Stomach (tissue), 9 donors: Measurements from ENCODE around the gene RABGAP1L. TPM values are rescaled to one million over a fixed set of nuclear protein-coding genes. Genes with fewer than 3 reads are reported as not detected.
"Not testable (repeated sequence)": the region's sequence is repeated elsewhere in the genome, so short reads cannot be mapped to it uniquely, and the experiment has no call there.

Source experiments
- DNase-seq, 2 donors: peaks; one replicate each; pipeline versions ENCODE4 v3.0.0 to v3.0.0-alpha.2; 2013 to 2019
- H3K27ac ChIP-seq, 5 donors: fragments of 200-600 bp in 4 of 5; sonication (generic) in 4 of 5; one replicate each; pipeline ENCODE4 v1.5.1; 2013 to 2019; ENCODE audit warnings: mild to moderate bottlenecking in 1 of 5, moderate library complexity in 1 of 5
- H3K27me3 ChIP-seq, 3 donors: fragments of 200-600 bp; sonication (generic); one replicate each; pipeline ENCODE4 v1.5.1; 2017 to 2019; ENCODE audit warnings: mixed run types in 1 of 3
- H3K36me3 ChIP-seq, 4 donors: fragments of 200-600 bp; sonication (generic); 1 replicate in 3 of 4; 2 replicates in 1 of 4; pipeline ENCODE4 v1.5.1; 2016 to 2019
- H3K4me1 ChIP-seq, 4 donors: fragments of 200-600 bp; sonication (generic); one replicate each; pipeline ENCODE4 v1.5.1; 2016 to 2019
- H3K4me3 ChIP-seq, 4 donors: fragments of 200-600 bp; sonication (generic) in 3 of 4; one replicate each; pipeline ENCODE4 v1.5.1; 2016 to 2019; ENCODE audit warnings: mild to moderate bottlenecking in 1 of 4
- H3K9me3 ChIP-seq, 4 donors: fragments of 200-600 bp; sonication (generic); one replicate each; pipeline ENCODE4 v1.5.1; 2016 to 2019
- CTCF ChIP-seq, 7 experiments: fragments of 450-650 bp in 4 of 7; fragments of 200-600 bp in 3 of 7; sonication (generic) in 3 of 7; IDR thresholded peaks; one replicate each; pipeline ENCODE4 v1.5.1; 2016 to 2019; ENCODE audit warnings: antibody characterized with exemption in 7 of 7, control low read depth in 2 of 7, mild to moderate bottlenecking in 1 of 7
- EP300 ChIP-seq: sonication (generic); formaldehyde crosslinking; IDR thresholded peaks from one replicate; pipeline ENCODE4 v1.6.1; 2017; ENCODE audit warnings: antibody characterized with exemption
- POLR2A ChIP-seq, 4 donors: fragments of 450-650 bp; IDR thresholded peaks; one replicate each; pipeline ENCODE4 v1.6.1; 2016; ENCODE audit warnings: antibody characterized with exemption in 4 of 4, control low read depth in 2 of 4, mild to moderate bottlenecking in 1 of 4, moderate library complexity in 1 of 4
- POLR2AphosphoS5 ChIP-seq, 3 donors: sonication (generic); formaldehyde crosslinking; IDR thresholded peaks; one replicate each; pipeline ENCODE4 v1.6.1; 2016; ENCODE audit warnings: antibody characterized with exemption in 3 of 3
- WGBS, 5 donors: extraction: QIAGEN DNeasy Blood & Tissue Kit in 3 of 5; methylation state at CpG; one replicate each; pipeline versions ENCODE4 v1.1.5 to v1.1.7; 2013 to 2018; 5-methylcytosine and 5-hydroxymethylcytosine counted together
- intact Hi-C: fragments of 100-400 bp; cut with DNase I; formaldehyde crosslinking; loops from one replicate; pipeline ENCODE4 v1.15.1; 2023; ENCODE audit warnings: low total_unique reads
- polyA plus RNA-seq, 3 donors: library from polyadenylated mRNA; stranded (reverse); fragments of 200-250 nt; gene quantifications; one replicate each; pipeline ENCODE4 v1.2.3, GENCODE V29; 2013
- total RNA-seq, 5 donors: library from RNA; depleted of rRNA; stranded (reverse); fragments of >200 nt; gene quantifications; one replicate each; pipeline versions ENCODE4 v1.1.0 to v1.2.3, GENCODE V29; 2014 to 2016
- donor health status: healthy with polysubstance abuse.
- donor health status: Bipolar disorder and iron deficiency.
- donor health status: healthy.

Gene RABGAP1L
- total and polyA plus RNA-seq, 8 donors: 14.2 to 238 (median 57.9) TPM

- TF ChIP-seq EP300: no peak
- peak in 1 of 7 experiments; percentile 9 for TF ChIP-seq CTCF (IDR thresholded peaks at IDR 0.05)
- peak in 1 of 4 donors; percentile 63 for TF ChIP-seq POLR2A (IDR thresholded peaks at IDR 0.05)
- peak; percentile 82 to 96 (median 89) for TF ChIP-seq POLR2AphosphoS5 (IDR thresholded peaks at IDR 0.05)
- peak within 1 kb of the TSS; percentile 84 to 92 (median 90) for H3K27ac ChIP-seq
- H3K4me3 ChIP-seq: peak within 1 kb of the TSS; percentile 79 to 92 (median 88)
- DNase-seq: peak; percentile 98 to 99
- WGBS, 5 donors: 2 to 3% (median 3%) methylated on average over 41 to 42 of the region's 42 CpGs
- no peaks in the 10 kb centered on the region for H3K27me3 ChIP-seq
- intact Hi-C loops: no loop called here
- H3K4me1 ChIP-seq: peaks cover 0 to 26% (median 15%) of the 10 kb centered on the region in 4 donors
- H3K36me3 ChIP-seq: peaks cover 4 to 18% (median 11%) of the 10 kb centered on the region in 4 donors
- no peaks in the 10 kb centered on the region for H3K9me3 ChIP-seq
These were observed 864.0 kb downstream of the RABGAP1L start, which contains the start of gene MRPS14 for GRCh38 chr1:175023043-175023921. MRPS14 (minus strand) TSS chr1:175023425; CDS start chr1:175023408, 17 bp downstream.

GRCh38 chr1:175023922-175024242 lies 864.6 kb downstream of the RABGAP1L start:
- Histone ChIP-seq H3K27ac (peak overlapping the region; percentile 74 to 92 (median 87)), H3K4me3 (peak overlapping the region; percentile 79 to 92 (median 88)), H3K36me3 (peaks cover 0 to 13% (median 6%) of the 10 kb centered on the region in 4 donors), H3K4me1 (peaks cover 0 to 26% (median 15%) of the 10 kb centered on the region in 4 donors)
- DNase-seq, intact Hi-C loops, H3K9me3 ChIP-seq, H3K27me3 ChIP-seq: not testable (repeated sequence)
- WGBS, 5 donors: 87 to 95% (median 89%) methylated on average over 2 of the region's 2 CpGs

- no peak overlapping the region for H3K27ac ChIP-seq
- peaks cover 0 to 8% (median 2%) of the 10 kb centered on the region in 4 donors for H3K36me3 ChIP-seq
- no peak for DNase-seq
- whole genome bisulfite sequencing, 5 donors: 87 to 98% (median 96%) methylated on average over 2 of the region's 2 CpGs
- H3K4me1 ChIP-seq: peaks cover 0 to 32% (median 18%) of the 10 kb centered on the region in 4 donors
- no peaks in the 10 kb centered on the region for H3K9me3 ChIP-seq
- intact Hi-C loops: no loop called here
- TF ChIP-seq CTCF (IDR thresholded peaks at IDR 0.05) (no peak), POLR2A (IDR thresholded peaks at IDR 0.05) (no peak), EP300 (no peak), POLR2AphosphoS5 (IDR thresholded peaks at IDR 0.05) (no peak)
- no peak overlapping the region for H3K4me3 ChIP-seq
- H3K27me3 ChIP-seq: no peaks in the 10 kb centered on the region
These were observed 865.5 kb downstream of the RABGAP1L start for GRCh38 chr1:175024773-175025172.

- Histone ChIP-seq H3K9me3 (no peaks in the 10 kb centered on the region), H3K4me3 (no peak overlapping the region), H3K27me3 (no peaks in the 10 kb centered on the region), H3K36me3 (no peaks in the 10 kb centered on the region), H3K27ac (no peak overlapping the region), H3K4me1 (peaks cover 0 to 9% (median 3%) of the 10 kb centered on the region in 4 donors)
- intact Hi-C loops: loop anchor here (5.0 to 10.0 kb wide), 2 partner anchors 93 to 281 kb away; no protein-coding TSS in a partner anchor
- no peak for DNase-seq
- 71 to 83% (median 76%) methylated on average over 4 of the region's 4 CpGs for WGBS, 5 donors
- TF ChIP-seq EP300 (no peak), CTCF (IDR thresholded peaks at IDR 0.05) (no peak), POLR2AphosphoS5 (IDR thresholded peaks at IDR 0.05) (no peak), POLR2A (IDR thresholded peaks at IDR 0.05) (no peak)
These were observed 874.6 kb downstream of the RABGAP1L start for GRCh38 chr1:175033953-175034352.
